Astrocyte (in vitro differentiated cells and primary cell): Measurements from ENCODE around the gene CNP. TPM values are rescaled to one million over a fixed set of nuclear protein-coding genes. Genes with fewer than 3 reads are reported as not detected.

Experiments used
- DNase-seq: peaks from one replicate; pipeline ENCODE4 v3.0.0-alpha.2; 2010; ENCODE audit warnings: low read depth
- FAIRE-seq: peaks from 2 replicates; lab custom pipeline; 2011; peaks lifted over from hg19 to GRCh38; lab: Jason Lieb, UNC
- H2AFZ ChIP-seq: 2 replicates; pipeline ENCODE4 v1.6.0; 2012; ENCODE audit warnings: low read depth, low read length, inconsistent platforms
- H3K27ac ChIP-seq: 2 replicates; pipeline ENCODE4 v1.5.1; 2011; ENCODE audit warnings: low read depth, low read length, inconsistent platforms
- H3K27me3 ChIP-seq: 2 replicates; pipeline ENCODE4 v1.6.0; 2011; ENCODE audit warnings: low read length, inconsistent platforms; ENCODE audit not compliant: insufficient read depth
- H3K36me3 ChIP-seq: 2 replicates; pipeline ENCODE4 v1.5.1; 2011; ENCODE audit warnings: low read length, inconsistent platforms; ENCODE audit not compliant: insufficient read depth
- H3K4me1 ChIP-seq: 2 replicates; pipeline ENCODE4 v1.5.1; 2011; ENCODE audit warnings: low read length, inconsistent platforms; ENCODE audit not compliant: insufficient read depth
- H3K4me2 ChIP-seq: 2 replicates; pipeline ENCODE4 v1.6.0; 2012; ENCODE audit warnings: low read length, inconsistent platforms
- H3K4me3 ChIP-seq: 2 replicates; pipeline ENCODE4 v1.5.1; 2011; ENCODE audit warnings: low read depth, mild to moderate bottlenecking, low read length, inconsistent platforms; ENCODE audit not compliant: insufficient read depth
- H3K79me2 ChIP-seq: 2 replicates; pipeline ENCODE4 v1.6.0; 2012; ENCODE audit warnings: mild to moderate bottlenecking, low read length, inconsistent platforms; ENCODE audit not compliant: insufficient read depth
- H3K9ac ChIP-seq: 2 replicates; pipeline ENCODE4 v1.6.0; 2012; ENCODE audit warnings: mild to moderate bottlenecking, low read length, inconsistent platforms
- H3K9me3 ChIP-seq: 2 replicates; pipeline ENCODE4 v1.5.1; 2012; ENCODE audit warnings: low read depth, mild to moderate bottlenecking, low read length, inconsistent platforms; ENCODE audit not compliant: insufficient read depth
- H4K20me1 ChIP-seq: 2 replicates; pipeline ENCODE4 v1.6.0; 2012; ENCODE audit warnings: low read length, inconsistent platforms; ENCODE audit not compliant: insufficient read depth
- H3K27ac Mint-ChIP-seq: one replicate; pipeline ENCODE4 v1.8.0; 2021; ENCODE audit warnings: mild to moderate bottlenecking, mixed read lengths; ENCODE audit not compliant: unreplicated experiment
- H3K27me3 Mint-ChIP-seq: one replicate; pipeline ENCODE4 v1.8.0; 2021; ENCODE audit warnings: low read depth, mixed read lengths; ENCODE audit not compliant: unreplicated experiment
- H3K36me3 Mint-ChIP-seq: one replicate; pipeline ENCODE4 v1.8.0; 2021; ENCODE audit warnings: low read depth, mixed read lengths; ENCODE audit not compliant: unreplicated experiment
- H3K4me1 Mint-ChIP-seq: one replicate; pipeline ENCODE4 v1.8.0; 2021; ENCODE audit warnings: low read depth, mixed read lengths; ENCODE audit not compliant: unreplicated experiment
- H3K4me3 Mint-ChIP-seq: one replicate; pipeline ENCODE4 v1.8.0; 2021; ENCODE audit warnings: mild to moderate bottlenecking, moderate library complexity, mixed read lengths; ENCODE audit not compliant: unreplicated experiment
- H3K9me3 Mint-ChIP-seq: one replicate; pipeline ENCODE4 v1.8.0; 2021; ENCODE audit warnings: mild to moderate bottlenecking, mixed read lengths; ENCODE audit not compliant: unreplicated experiment
- EZH2 ChIP-seq: IDR thresholded peaks from 2 replicates; pipeline ENCODE4 v1.6.1; 2012; ENCODE audit warnings: mild to moderate bottlenecking, low read length, inconsistent platforms; ENCODE audit not compliant: insufficient read depth
- total RNA-seq: library from RNA; stranded (reverse); gene quantifications from 2 replicates; pipeline ENCODE4 v1.2.1, GENCODE V29; 2021
- TF ChIP-seq, protein P1 (sequence below): IDR thresholded peaks from 2 replicates; pipeline ENCODE4 v1.5.1; 2011; ENCODE audit warnings: low read depth, mild to moderate bottlenecking, inconsistent platforms, low read length, moderate library complexity; ENCODE audit not compliant: insufficient read depth

The CNP gene
- total RNA-seq, 1 donor from 2014 or later = 169 TPM

GRCh38 chr17:41956522-41956921, 10.1 kb upstream of the CNP start:
- no peaks in the 10 kb centered on the region for H3K27me3 ChIP-seq
- Mint-ChIP-seq H3K4me3 (no peak overlapping the region), H3K4me1 (peaks cover 19% of the 10 kb centered on the region), H3K27ac (peak overlapping the region; percentile 62), H3K27me3 (peaks cover 1% of the 10 kb centered on the region), H3K9me3 (no peaks in the 10 kb centered on the region), H3K36me3 (no peaks in the 10 kb centered on the region)
- no peaks in the 10 kb centered on the region for H3K9me3 ChIP-seq
- H3K27ac ChIP-seq = no peak overlapping the region
- FAIRE-seq = no peak
- DNase-seq = no peak
- H4K20me1 ChIP-seq = no peaks in the 10 kb centered on the region
- no peak overlapping the region for H3K4me3 ChIP-seq
- H3K4me2 ChIP-seq = no peak overlapping the region
- H3K9ac ChIP-seq = no peak overlapping the region
- TF ChIP-seq EZH2 = no peak
- TF ChIP-seq, protein P1, sequence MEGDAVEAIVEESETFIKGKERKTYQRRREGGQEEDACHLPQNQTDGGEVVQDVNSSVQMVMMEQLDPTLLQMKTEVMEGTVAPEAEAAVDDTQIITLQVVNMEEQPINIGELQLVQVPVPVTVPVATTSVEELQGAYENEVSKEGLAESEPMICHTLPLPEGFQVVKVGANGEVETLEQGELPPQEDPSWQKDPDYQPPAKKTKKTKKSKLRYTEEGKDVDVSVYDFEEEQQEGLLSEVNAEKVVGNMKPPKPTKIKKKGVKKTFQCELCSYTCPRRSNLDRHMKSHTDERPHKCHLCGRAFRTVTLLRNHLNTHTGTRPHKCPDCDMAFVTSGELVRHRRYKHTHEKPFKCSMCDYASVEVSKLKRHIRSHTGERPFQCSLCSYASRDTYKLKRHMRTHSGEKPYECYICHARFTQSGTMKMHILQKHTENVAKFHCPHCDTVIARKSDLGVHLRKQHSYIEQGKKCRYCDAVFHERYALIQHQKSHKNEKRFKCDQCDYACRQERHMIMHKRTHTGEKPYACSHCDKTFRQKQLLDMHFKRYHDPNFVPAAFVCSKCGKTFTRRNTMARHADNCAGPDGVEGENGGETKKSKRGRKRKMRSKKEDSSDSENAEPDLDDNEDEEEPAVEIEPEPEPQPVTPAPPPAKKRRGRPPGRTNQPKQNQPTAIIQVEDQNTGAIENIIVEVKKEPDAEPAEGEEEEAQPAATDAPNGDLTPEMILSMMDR = no peak
- peaks cover 17% of the 10 kb centered on the region for H3K4me1 ChIP-seq
- no peak overlapping the region for H2AFZ ChIP-seq
- H3K36me3 ChIP-seq = no peaks in the 10 kb centered on the region
- no peaks in the 10 kb centered on the region for H3K79me2 ChIP-seq

- Histone ChIP-seq H3K27ac (no peak overlapping the region), H3K4me3 (no peak overlapping the region), H3K4me2 (no peak overlapping the region), H3K9ac (no peak overlapping the region), H4K20me1 (no peaks in the 10 kb centered on the region), H3K4me1 (peaks cover 17% of the 10 kb centered on the region), H3K36me3 (no peaks in the 10 kb centered on the region), H2AFZ (peak overlapping the region; percentile 0), H3K9me3 (no peaks in the 10 kb centered on the region), H3K27me3 (no peaks in the 10 kb centered on the region), H3K79me2 (no peaks in the 10 kb centered on the region)
- no peak for FAIRE-seq
- H3K9me3 Mint-ChIP-seq = no peaks in the 10 kb centered on the region
- no peak for DNase-seq
- peaks cover 1% of the 10 kb centered on the region for H3K27me3 Mint-ChIP-seq
- H3K4me3 Mint-ChIP-seq = peak overlapping the region; percentile 22
- peak overlapping the region; percentile 71 for H3K27ac Mint-ChIP-seq
- peaks cover 19% of the 10 kb centered on the region for H3K4me1 Mint-ChIP-seq
- TF ChIP-seq, protein P1 = no peak
- TF ChIP-seq EZH2 = no peak
- H3K36me3 Mint-ChIP-seq = no peaks in the 10 kb centered on the region
These were observed 9.3 kb upstream of the CNP start for GRCh38 chr17:41957031-41957868.
